Fibroblast of lung (primary cell): ENCODE data around the gene CDA.

Experiments used
- EZH2 ChIP-seq: IDR thresholded peaks from 2 replicates; pipeline ENCODE4 v1.5.1; 2012; ENCODE audit warnings: low read length, control low read depth, mild to moderate bottlenecking; ENCODE audit errors: missing control alignments
- TF ChIP-seq, protein P1 (sequence below), 2 donors: IDR thresholded peaks in 1 of 2; conservative IDR thresholded peaks in 1 of 2; 1 replicate in 1 of 2; 2 replicates in 1 of 2; pipeline ENCODE4 v1.5.1; 2011 to 2012; ENCODE audit warnings: low read length in 2 of 2, control low read depth in 1 of 2, inconsistent platforms in 1 of 2, low read depth in 1 of 2, mild to moderate bottlenecking in 1 of 2

DNA sequence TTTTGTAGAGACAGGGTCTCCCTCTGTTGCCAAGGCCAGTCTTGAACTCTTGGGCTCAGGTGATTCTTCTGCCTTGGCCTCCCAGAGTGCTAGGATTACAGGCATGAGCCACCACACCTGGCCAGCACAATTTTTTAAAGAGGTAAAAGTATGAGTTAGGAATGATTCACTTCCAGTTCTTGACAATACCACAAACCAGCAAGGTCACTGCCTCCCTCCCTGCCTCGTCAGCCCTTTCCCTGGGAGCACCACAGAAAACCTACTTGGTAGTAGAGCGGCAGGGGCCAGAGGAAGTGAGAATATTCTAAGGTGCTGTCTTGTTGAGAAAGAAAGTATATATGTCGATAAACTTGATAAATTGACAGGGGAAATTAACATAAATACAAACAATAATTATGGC lies 10.8 kb upstream of the CDA start:
- TF ChIP-seq, protein P1, sequence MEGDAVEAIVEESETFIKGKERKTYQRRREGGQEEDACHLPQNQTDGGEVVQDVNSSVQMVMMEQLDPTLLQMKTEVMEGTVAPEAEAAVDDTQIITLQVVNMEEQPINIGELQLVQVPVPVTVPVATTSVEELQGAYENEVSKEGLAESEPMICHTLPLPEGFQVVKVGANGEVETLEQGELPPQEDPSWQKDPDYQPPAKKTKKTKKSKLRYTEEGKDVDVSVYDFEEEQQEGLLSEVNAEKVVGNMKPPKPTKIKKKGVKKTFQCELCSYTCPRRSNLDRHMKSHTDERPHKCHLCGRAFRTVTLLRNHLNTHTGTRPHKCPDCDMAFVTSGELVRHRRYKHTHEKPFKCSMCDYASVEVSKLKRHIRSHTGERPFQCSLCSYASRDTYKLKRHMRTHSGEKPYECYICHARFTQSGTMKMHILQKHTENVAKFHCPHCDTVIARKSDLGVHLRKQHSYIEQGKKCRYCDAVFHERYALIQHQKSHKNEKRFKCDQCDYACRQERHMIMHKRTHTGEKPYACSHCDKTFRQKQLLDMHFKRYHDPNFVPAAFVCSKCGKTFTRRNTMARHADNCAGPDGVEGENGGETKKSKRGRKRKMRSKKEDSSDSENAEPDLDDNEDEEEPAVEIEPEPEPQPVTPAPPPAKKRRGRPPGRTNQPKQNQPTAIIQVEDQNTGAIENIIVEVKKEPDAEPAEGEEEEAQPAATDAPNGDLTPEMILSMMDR (conservative IDR thresholded peaks at IDR 0.05 in 1 of 2, IDR thresholded peaks at IDR 0.05 in 1 of 2; ENCODE audit: low read depth in 1 of 2, low read length in 2 of 2) = no peak
- TF ChIP-seq EZH2 = no peak
